SK-N-SH (cell line): ENCODE measurements around the gene GLDC. TPM values are rescaled to one million over a fixed set of nuclear protein-coding genes. Genes with fewer than 3 reads are reported as not detected.

Experiments used
- CTCF ChIA-PET: fragments of 300-600, 350-600 bp; formaldehyde crosslinking; extraction: SDS; loops from one replicate; lab custom pipeline; 2021; lab: Yijun Ruan, JAX
- POLR2A ChIA-PET: fragments of 350-600 bp; sonication (Branson Sonifier 250); formaldehyde crosslinking; extraction: SDS; loops from one replicate; lab custom pipeline; 2020; ENCODE audit warnings: antibody characterized with exemption, inconsistent platforms; lab: Yijun Ruan, JAX
- DNase-seq: peaks from one replicate; pipeline ENCODE4 v3.0.0; 2012
- H2AFZ ChIP-seq: fragments of 200-600 bp; sonication (generic); 2 replicates; pipeline ENCODE4 v1.8.1; 2016; ENCODE audit warnings: antibody characterized with exemption, mild to moderate bottlenecking, low read depth
- H3F3A ChIP-seq: fragments of 200-600 bp; sonication (generic); replicated peaks from 2 replicates; pipeline ENCODE3; 2016; ENCODE audit warnings: antibody characterized with exemption, mild to moderate bottlenecking; ENCODE audit not compliant: insufficient read depth
- H3K27ac ChIP-seq, 2 experiments: fragments of 200-500 bp in 1 of 2; fragments of 200-600 bp in 1 of 2; sonication (Bioruptor generic) in 1 of 2; sonication (generic), shearing (Covaris generic) in 1 of 2; 2 replicates each; pipeline versions ENCODE4 v1.5.1 to v1.6.1; 2014 to 2016; ENCODE audit warnings: low read depth in 2 of 2, inconsistent platforms in 1 of 2, low read length in 1 of 2, mild to moderate bottlenecking in 1 of 2, mixed read lengths in 1 of 2
- H3K27me3 ChIP-seq: fragments of 200-600 bp; sonication (generic), shearing (Covaris generic); 2 replicates; pipeline ENCODE4 v1.6.1; 2016; ENCODE audit warnings: mixed run types; ENCODE audit not compliant: insufficient read depth
- H3K36me3 ChIP-seq, 2 experiments: fragments of 200-500 bp in 1 of 2; fragments of 200-600 bp in 1 of 2; sonication (Bioruptor generic) in 1 of 2; sonication (generic) in 1 of 2; replicated peaks in 1 of 2; 2 replicates each; pipeline versions ENCODE3 to v1.5.1; 2014 to 2016; ENCODE audit warnings: low read length in 1 of 2, mild to moderate bottlenecking in 1 of 2; ENCODE audit not compliant: insufficient read depth in 2 of 2, control insufficient read depth in 1 of 2
- H3K4me1 ChIP-seq, 2 experiments: fragments of 200-500 bp in 1 of 2; fragments of 200-600 bp in 1 of 2; sonication (Bioruptor generic) in 1 of 2; sonication (generic), shearing (Covaris generic) in 1 of 2; 2 replicates each; pipeline versions ENCODE4 v1.5.1 to v1.6.1; 2014 to 2016; ENCODE audit warnings: low read depth in 1 of 2, low read length in 1 of 2, mixed run types in 1 of 2; ENCODE audit not compliant: insufficient read depth in 2 of 2, control insufficient read depth in 1 of 2
- H3K4me2 ChIP-seq: fragments of 200-600 bp; sonication (generic), shearing (Covaris generic); 2 replicates; pipeline ENCODE4 v1.6.1; 2017; ENCODE audit warnings: mixed run types
- H3K4me3 ChIP-seq, 2 experiments: fragments of 200-500 bp in 1 of 2; fragments of 200-600 bp in 1 of 2; sonication (Bioruptor generic) in 1 of 2; sonication (generic), shearing (Covaris generic) in 1 of 2; 2 replicates each; pipeline versions ENCODE4 v1.5.1 to v1.8.1; 2014 to 2016; ENCODE audit warnings: low read depth in 2 of 2, inconsistent platforms in 1 of 2, low read length in 1 of 2, mild to moderate bottlenecking in 1 of 2, mixed read lengths in 1 of 2, moderate library complexity in 1 of 2
- H3K79me2 ChIP-seq: fragments of 200-600 bp; sonication (generic); 2 replicates; pipeline ENCODE4 v1.8.1; 2017; ENCODE audit warnings: mild to moderate bottlenecking; ENCODE audit not compliant: insufficient read depth
- H3K9ac ChIP-seq: fragments of 200-600 bp; sonication (generic); 2 replicates; pipeline ENCODE4 v1.6.1; 2017; ENCODE audit warnings: mixed run types
- H3K9me2 ChIP-seq: fragments of 200-600 bp; sonication (generic); 2 replicates; pipeline ENCODE4 v1.6.1; 2017; ENCODE audit warnings: mixed run types
- H3K9me3 ChIP-seq: fragments of 200-600 bp; sonication (generic); 2 replicates; pipeline ENCODE4 v1.6.1; 2017; ENCODE audit warnings: mixed run types, mild to moderate bottlenecking, moderate library complexity
- H4K20me1 ChIP-seq: fragments of 200-600 bp; sonication (generic); 2 replicates; pipeline ENCODE4 v1.6.1; 2017; ENCODE audit warnings: mild to moderate bottlenecking, mixed run types; ENCODE audit not compliant: insufficient read depth
- ELF1 ChIP-seq: IDR thresholded peaks from 2 replicates; pipeline ENCODE4 v1.4.0; 2012
- FOSL2 ChIP-seq: IDR thresholded peaks from 2 replicates; pipeline ENCODE4 v1.4.0; 2012; ENCODE audit warnings: low read depth, mild to moderate bottlenecking, moderate library complexity, borderline replicate concordance
- FOXM1 ChIP-seq: IDR thresholded peaks from 2 replicates; pipeline ENCODE4 v1.4.0; 2012; ENCODE audit warnings: low read depth, mild to moderate bottlenecking
- JUND ChIP-seq: IDR thresholded peaks from 2 replicates; pipeline ENCODE4 v1.4.0; 2012
- MEF2A ChIP-seq: IDR thresholded peaks from 2 replicates; pipeline ENCODE4 v1.4.0; 2012; ENCODE audit warnings: low read depth, borderline replicate concordance
- RCOR1 ChIP-seq: fragments of 150-350 bp; IDR thresholded peaks from 2 replicates; pipeline ENCODE4 v1.6.1; 2017; ENCODE audit warnings: antibody characterized with exemption, low read length
- SMC3 ChIP-seq: IDR thresholded peaks from 2 replicates; pipeline ENCODE4 v1.6.1; 2012; ENCODE audit warnings: low read depth, low read length, improper control_type of control experiment
- TCF12 ChIP-seq: IDR thresholded peaks from 2 replicates; pipeline ENCODE4 v1.4.0; 2012
- USF2 ChIP-seq: fragments of 150-350 bp; IDR thresholded peaks from 2 replicates; pipeline ENCODE4 v1.6.1; 2017; ENCODE audit warnings: antibody characterized with exemption, low read length, low read depth, borderline replicate concordance
- YY1 ChIP-seq: IDR thresholded peaks from 2 replicates; pipeline ENCODE4 v1.4.0; 2012; ENCODE audit warnings: low read depth, mild to moderate bottlenecking
- WGBS: methylation state at CpG from one replicate; pipeline ENCODE4 v1.1.6; 2017; ENCODE audit warnings: low lambda C conversion rate; 5-methylcytosine and 5-hydroxymethylcytosine counted together
- polyA plus RNA-seq, 3 experiments: library from polyadenylated mRNA; depleted of rRNA; stranded (reverse); fragments of >200 nt; gene quantifications; 2 replicates each; pipeline ENCODE4 v1.2.3, GENCODE V29; 2012
- TF ChIP-seq, protein P1 (sequence below): fragments of 200-600 bp; sonication (generic); IDR thresholded peaks from 2 replicates; pipeline ENCODE4 v1.6.1; 2017; ENCODE audit warnings: antibody characterized with exemption, mild to moderate bottlenecking, moderate library complexity

GLDC gene
- polyA plus RNA-seq, 1 of the 3 experiments (the other 2 are of a cell fraction) = 4.1 TPM

DNA sequence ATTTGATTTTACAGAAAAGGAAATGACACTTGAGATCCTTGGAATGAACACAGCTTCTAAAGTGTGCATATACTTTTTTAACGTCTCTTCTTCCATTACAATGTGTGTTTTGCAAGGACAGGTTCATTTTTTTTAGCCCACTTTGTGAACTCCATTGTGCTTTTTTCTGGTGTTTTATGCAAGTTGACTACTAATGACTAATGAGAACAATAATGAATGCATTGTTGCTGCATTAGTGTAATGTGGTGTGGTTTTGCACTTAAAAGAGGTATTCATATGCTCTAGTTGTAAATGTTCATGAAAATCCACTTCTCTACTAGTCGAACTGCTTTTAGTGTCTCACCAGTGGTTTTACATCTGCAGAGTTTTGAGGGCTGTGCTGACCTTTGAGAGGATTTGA is 139.0 kb downstream of the GLDC start:
- POLR2A ChIA-PET = no interaction called here
- Histone ChIP-seq H3K27ac (peak overlapping the region in 1 of 2 experiments; percentile 26; a peak in 2 of 4 replicates), H3K79me2 (no peaks in the 10 kb centered on the region), H3K4me3 (no peak overlapping the region), H3K4me2 (no peak overlapping the region), H3K27me3 (no peaks in the 10 kb centered on the region), H3K9me3 (no peaks in the 10 kb centered on the region), H3F3A (peaks cover 13% of the 10 kb centered on the region), H4K20me1 (no peaks in the 10 kb centered on the region), H3K36me3 (peaks cover 35 to 74% of the 10 kb centered on the region in 2 experiments), H3K4me1 (peaks cover 0 to 8% of the 10 kb centered on the region in 2 experiments; a peak in 1 of 4 replicates), H3K9me2 (no peaks in the 10 kb centered on the region), H2AFZ (no peak overlapping the region), H3K9ac (no peak overlapping the region)
- no peak for DNase-seq
- TF ChIP-seq JUND (0 out of 2 replicates have a peak, but pooled peaks have one; percentile 22), FOSL2 (peak; percentile 16; the same call in 1 of the 2 replicates)
- TF ChIP-seq, protein P1, sequence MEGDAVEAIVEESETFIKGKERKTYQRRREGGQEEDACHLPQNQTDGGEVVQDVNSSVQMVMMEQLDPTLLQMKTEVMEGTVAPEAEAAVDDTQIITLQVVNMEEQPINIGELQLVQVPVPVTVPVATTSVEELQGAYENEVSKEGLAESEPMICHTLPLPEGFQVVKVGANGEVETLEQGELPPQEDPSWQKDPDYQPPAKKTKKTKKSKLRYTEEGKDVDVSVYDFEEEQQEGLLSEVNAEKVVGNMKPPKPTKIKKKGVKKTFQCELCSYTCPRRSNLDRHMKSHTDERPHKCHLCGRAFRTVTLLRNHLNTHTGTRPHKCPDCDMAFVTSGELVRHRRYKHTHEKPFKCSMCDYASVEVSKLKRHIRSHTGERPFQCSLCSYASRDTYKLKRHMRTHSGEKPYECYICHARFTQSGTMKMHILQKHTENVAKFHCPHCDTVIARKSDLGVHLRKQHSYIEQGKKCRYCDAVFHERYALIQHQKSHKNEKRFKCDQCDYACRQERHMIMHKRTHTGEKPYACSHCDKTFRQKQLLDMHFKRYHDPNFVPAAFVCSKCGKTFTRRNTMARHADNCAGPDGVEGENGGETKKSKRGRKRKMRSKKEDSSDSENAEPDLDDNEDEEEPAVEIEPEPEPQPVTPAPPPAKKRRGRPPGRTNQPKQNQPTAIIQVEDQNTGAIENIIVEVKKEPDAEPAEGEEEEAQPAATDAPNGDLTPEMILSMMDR = no peak
- whole genome bisulfite sequencing = 54% methylated on average over 2 of the region's 2 CpGs
- CTCF ChIA-PET = no interaction called here

DNA sequence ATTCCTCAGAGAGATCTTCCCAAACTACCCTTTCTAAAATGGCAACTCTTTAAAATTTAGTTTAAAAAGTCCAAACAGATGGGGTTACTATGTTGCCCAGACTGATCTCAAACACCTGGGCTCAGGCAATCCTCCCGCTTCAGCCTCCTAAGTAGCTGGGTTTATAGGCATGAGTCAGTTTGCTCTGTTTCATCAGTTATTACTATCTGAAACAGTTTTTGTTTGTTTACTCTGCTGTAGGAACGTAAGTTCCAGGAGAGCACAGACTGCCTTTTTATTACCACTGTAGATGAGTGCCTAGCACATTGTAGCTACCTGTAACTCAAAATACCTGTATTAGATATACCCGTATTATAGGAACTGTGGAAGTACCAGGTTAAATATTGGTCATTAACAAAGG is 143.1 kb downstream of the GLDC start:
- peaks cover 55 to 83% of the 10 kb centered on the region in 2 experiments for H3K36me3 ChIP-seq
- 79% methylated on average over 3 of the region's 3 CpGs for WGBS
- H3K79me2 ChIP-seq = peaks cover 8% of the 10 kb centered on the region; the same call in 1 of the 2 replicates
- H3K27me3 ChIP-seq = no peaks in the 10 kb centered on the region
- H3K9me2 ChIP-seq = no peaks in the 10 kb centered on the region
- no peak overlapping the region for H3K4me2 ChIP-seq
- CTCF ChIA-PET = interaction anchor here (1.6 kb wide), 1 partner anchor 14 kb away, joined by 4 read pairs; no protein-coding TSS in a partner anchor
- H3F3A ChIP-seq = peaks cover 7% of the 10 kb centered on the region
- H4K20me1 ChIP-seq = no peaks in the 10 kb centered on the region
- TF ChIP-seq FOXM1 (no peak), USF2 (no peak), YY1 (no peak), SMC3 (no peak), MEF2A (no peak), RCOR1 (no peak), ELF1 (no peak), TCF12 (no peak), JUND (no peak)
- TF ChIP-seq, all 33 proteins: peak for 0
- Histone ChIP-seq H3K4me3 (no peak overlapping the region), H2AFZ (no peak overlapping the region), H3K4me1 (peaks cover 0 to 19% of the 10 kb centered on the region in 2 experiments; a peak in 2 of 4 replicates), H3K9me3 (no peaks in the 10 kb centered on the region), H3K27ac (no peak overlapping the region), H3K9ac (no peak overlapping the region)
- POLR2A ChIA-PET = no interaction called here
- no peak for DNase-seq
